Measurements from ENCODE around the gene MYORG.
"Not testable (repeated sequence)": the region's sequence is repeated elsewhere in the genome, so short reads cannot be mapped to it uniquely, and the experiment has no call there.

The MYORG gene

DNA sequence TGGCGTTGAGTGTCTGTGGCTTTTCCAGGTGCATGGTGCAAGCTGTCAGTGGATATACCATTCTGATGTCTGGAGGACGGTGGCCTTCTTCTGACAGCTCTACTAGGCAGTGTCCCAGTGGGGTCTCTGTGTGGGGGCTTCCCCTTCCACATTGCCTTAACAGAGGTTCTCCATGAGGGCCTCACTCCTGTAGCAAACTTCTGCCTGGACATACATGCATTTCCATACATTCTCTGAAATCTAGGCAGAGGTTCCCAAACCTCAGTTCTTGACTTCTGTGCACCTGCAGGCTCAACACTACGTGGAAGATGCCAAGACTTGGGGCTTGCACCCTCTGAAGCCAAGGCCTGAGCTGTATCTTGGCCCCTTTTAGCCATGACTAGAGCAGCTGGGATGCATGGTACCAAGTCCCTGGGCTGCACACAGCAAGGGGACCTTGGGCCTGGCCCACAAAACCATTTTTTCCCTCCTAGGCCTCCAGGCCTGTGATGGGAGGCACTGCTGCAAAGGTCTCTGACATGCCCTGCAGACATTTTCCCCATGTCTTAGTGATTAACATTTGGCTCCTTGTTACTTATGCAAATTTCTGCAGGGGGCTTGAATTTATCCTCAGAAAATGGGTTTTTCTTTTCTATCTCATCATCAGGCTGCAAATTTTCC lies 8.8 kb downstream of the MYORG start:
- not testable (repeated sequence) for DNase-seq

DNA sequence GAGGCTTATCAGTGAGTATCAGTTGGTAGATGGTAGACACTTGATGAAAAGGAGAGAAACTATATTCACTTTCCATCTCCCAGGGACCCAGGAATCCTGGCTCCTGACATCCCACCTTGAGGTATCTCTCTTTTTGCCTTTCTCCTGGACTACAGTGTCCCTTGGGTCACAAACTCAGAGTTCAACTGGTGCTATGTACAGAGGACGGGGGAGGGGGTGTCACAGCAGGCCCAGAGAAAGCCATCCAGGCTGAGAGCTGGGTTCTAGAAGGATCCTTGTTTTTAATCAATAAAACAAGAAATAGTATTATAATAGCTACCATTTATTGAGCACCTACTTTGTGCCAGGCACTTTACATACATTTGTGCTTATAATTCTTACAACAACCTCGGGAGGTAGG lies 10.3 kb downstream of the MYORG start:
- no peak for DNase-seq

DNA sequence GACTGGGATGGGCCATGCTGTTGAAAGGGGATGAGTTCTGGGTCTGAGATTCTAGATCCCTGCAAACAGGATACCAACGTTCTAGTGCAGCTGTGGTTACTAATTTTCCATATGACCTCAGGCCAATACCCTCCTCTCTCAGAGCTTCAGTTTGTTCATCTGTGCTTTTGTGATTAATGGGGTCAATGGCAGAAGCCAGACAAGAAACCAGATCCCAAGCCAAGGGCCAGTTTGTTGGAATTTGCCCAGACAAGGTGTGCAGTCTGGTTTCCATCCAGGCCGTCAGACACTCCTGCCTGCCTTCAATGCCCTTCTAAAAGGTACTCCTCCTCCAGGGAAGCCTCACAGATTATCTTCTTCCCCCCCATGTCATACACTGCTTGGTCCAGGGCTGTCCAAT lies 11.4 kb downstream of the MYORG start:
- no peak for DNase-seq

DNA sequence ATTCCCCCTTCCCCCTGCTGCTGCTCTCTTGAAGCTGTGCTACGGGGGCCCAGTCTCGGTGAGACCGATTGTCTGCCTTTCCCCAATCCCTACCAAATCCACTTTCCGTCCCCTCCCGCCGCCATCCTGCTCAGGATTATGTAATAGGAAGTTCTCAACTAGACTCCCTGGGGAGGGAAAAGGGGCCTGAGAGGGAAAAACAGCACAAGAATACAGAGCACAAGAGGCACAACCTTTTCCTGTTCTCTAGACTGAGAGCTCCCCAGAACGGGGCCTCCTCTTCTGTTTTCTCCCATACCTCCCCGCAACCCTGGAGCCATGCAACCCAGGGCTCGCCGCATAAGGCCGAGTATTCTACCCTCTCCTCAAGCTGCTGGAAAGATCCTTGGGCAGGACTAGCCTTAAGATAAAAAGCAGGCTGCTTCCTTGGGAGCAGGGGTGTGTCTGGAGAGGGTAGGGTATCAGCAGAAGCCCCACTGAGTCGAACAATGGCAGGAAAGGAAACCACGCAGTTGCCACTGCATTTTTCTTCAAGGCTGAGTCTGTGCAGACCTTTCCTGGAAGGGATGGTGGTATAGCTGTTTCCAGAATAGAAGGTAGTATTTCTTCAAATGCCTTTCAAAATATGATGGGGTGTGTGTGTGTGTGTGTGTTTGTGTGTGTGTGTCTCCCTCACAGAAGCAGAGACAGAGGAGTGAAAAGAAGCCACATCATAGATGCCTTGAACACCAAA lies 12.9 kb downstream of the MYORG start:
- no peak for DNase-seq

DNA sequence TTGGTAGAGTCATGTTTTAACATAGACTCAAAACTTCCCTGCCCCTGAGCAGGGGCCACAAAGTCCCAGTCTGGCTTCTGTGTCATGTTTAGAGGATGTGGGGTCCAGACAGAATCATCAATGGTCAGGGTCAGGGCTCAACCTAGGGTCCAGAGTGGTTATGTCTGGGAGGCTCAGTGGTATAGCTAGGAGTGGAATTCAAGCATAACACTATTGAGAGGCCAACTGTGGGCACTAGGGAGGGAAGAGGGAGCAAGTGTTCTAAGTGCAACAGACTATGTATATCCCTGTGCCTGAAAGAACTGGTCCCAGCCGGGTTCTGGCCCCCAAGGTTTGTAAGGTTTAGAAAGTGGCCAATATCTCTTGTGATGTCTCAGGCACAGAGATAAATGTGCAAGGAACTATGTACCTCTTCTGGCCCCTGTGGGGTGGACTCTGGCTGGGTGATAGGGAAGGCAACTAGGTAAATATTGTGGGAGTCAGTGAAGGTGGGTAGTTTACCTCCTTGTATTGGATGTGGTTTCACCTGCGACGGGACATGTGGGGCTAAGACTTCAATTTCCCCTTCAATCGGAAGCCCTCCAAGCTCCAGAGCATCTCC lies 14.0 kb downstream of the MYORG start:
- DNase-seq: no peak

DNA sequence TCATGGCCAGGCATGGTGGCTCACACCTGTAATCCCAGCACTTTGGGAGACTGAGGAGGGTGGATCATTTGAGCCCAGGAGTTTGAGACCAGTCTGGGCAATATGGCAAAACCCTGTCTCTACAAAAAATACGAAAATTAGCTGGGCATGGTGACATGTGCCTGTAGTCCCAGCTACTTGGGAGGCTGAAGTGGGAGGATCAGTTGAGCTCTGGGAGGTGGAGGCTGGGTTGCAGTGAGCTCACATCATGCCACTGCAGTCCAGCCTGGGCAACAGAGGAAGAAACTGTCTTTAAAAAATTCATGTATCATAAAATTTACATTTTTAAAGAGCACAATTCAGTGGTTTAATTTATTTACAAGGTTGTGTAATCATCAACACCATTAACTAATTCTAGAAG lies 23.7 kb downstream of the MYORG start:
- not testable (repeated sequence) for DNase-seq

DNA sequence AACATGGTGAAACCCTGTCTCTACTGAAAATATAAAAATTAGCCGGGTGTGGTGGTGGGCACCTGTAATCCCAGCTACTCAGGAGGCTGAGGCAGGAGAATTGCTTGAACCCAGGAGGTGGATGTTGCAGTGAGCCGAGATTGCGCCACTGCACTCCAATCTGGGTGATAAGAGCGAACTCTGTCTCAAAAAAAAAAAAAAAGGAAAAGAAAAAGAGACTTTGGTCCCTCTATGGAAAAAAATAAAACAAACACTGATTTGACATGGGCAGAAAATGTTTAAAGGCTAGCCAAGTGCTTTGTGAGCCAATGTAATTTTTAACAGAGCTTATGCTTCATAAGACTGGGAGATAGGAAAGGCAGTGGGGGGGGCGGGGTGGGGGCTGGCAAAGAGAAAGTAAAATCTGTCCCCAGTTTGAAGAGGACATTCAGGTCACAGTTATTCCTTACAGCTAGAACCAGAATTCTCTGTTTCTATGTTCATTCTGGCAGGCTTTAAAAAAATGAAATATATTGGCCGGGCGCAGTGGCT lies 24.5 kb downstream of the MYORG start:
- not testable (repeated sequence) for DNase-seq

DNA sequence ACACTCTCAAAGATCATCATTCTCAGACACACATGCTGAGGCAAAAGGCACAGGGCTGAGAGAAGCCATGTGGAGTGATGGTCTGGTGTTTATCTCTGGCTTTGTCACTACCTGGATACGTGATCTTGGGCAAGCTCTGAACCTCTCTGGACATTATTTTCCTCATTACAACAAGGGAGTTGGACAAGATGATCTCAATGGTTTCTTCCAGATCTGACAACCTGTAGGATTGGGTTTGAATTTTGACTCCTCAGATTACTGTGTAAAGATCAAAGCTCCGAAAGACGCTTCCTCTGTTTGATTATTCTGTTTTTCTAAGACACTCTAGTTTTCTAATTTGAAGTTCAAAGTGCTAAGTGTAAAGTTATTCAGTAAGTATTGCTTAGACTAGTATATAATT lies 27.4 kb downstream of the MYORG start:
- no peak for DNase-seq

DNA sequence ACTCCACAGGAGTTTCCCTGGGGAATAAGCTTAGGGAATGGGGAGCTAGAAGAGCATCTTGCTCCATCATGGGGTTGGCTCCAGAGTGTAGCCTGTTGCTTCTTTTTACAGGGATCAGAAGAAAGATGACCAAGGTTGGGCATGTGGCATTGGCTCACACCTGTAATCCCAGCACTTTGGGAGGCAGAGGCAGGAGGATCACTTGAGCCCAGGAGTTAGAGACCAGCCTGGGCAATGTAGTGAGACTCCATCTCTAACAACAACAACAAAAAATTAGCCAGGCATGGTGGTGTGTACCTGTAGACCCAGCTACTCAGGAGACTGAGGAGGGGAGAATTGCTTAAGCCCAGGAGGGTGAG lies 28.9 kb downstream of the MYORG start:
- DNase-seq: no peak

DNA sequence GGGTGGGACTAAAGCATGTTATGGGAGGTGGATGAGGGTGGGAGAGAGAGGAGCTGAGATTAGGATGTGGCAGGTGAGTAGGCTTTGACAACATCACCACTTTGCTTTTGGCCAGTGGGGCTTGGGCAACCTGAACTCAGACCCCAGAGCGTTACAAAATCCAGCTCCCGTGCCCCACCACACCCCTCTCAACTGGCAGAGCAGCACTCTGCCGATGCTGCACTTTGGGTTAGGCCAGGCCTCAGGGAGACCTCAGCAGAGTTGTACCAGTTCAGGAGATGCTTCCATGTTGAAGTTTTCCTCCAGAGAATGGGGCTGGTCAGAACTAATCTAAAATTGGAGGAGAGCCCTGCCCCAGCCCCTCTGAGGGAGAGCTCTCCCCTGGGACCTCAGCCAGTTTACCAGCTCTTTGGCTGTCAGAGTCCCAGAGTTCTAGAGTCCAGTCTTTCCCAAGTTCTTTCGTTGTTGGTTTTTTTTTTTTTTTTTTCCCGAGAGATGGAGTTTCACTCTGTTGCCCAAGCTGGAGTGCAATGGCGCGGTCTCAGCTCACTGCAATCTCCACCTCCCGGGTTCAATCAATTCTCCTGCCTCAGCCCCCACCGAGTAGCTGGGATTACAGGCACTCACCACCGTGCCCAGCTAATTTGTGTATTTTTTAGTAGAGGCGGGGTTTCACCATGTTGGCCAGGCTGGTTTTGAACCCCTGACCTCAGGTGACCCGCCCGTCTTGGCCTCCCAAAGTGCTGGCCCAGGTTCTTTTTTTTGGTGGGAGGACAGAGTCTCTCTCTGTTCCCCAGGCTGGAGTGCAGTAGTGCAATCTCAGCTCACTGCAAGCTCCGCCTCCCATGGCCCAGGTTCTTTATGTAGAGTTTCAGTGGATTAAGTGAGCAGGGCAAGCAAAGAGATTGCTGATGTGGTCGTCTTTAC lies 29.6 kb downstream of the MYORG start:
- DNase-seq: no peak

DNA sequence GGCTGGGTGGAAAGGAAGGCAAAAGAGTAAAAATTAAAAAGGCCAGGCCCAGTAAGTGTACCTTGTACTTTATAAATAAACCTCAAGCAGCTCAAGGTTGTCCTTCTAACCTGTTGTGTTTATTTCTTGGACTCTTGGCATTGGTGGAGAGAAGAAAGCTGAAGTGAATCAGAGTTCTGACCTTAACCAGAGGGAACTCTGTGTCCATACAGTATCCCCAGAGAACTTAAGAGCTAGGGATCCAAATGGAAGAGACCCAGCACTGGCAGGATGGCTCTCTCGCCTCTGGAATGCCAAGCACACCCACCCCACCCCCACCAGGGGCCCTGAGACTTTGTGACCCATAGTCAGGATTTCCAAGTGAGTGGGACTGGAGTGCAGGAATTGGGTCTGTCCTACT lies 33.1 kb downstream of the MYORG start:
- no peak for DNase-seq

DNA sequence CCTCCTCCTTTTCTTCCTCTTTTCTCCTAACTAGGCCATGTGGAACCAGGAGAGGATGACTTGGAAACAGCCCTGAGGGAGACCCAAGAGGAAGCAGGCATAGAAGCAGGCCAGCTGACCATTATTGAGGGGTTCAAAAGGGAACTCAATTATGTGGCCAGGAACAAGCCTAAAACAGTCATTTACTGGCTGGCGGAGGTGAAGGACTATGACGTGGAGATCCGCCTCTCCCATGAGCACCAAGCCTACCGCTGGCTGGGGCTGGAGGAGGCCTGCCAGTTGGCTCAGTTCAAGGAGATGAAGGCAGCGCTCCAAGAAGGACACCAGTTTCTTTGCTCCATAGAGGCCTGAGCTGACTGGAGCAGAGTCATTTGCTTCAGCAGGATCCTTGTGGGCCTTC lies 33.6 kb downstream of the MYORG start:
- DNase-seq: no peak

DNA sequence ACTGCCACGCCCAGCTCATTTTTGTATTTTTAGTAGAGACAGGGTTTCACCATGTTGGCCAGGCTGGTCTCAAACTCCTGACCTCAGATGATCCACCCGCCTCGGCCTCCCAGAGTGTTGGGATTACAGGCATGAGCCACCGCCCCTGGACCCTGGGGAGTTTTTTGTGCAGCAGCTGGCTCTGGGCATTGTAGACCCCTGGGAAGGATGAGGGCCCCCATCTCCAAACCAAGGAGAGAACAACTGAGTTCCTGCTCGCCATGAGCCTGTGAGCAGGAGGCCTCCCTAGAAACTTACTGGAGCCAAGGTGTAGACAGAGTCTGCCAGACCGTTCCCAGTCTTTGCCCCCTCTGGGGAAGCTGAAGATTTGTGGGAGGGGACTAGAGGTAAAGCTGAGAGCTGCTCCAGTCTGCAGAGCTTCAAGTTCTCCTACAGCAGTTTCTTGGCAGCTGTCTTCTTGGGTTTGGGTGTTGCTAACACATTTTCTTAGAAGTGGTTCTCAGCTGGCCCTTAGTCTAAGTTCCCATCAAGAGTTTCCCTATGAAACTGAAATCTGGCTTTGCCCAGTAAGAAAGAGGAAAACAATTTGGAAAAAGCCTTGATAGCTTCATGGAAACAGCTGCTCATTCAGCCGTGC lies 34.9 kb downstream of the MYORG start:
- no peak for DNase-seq

DNA sequence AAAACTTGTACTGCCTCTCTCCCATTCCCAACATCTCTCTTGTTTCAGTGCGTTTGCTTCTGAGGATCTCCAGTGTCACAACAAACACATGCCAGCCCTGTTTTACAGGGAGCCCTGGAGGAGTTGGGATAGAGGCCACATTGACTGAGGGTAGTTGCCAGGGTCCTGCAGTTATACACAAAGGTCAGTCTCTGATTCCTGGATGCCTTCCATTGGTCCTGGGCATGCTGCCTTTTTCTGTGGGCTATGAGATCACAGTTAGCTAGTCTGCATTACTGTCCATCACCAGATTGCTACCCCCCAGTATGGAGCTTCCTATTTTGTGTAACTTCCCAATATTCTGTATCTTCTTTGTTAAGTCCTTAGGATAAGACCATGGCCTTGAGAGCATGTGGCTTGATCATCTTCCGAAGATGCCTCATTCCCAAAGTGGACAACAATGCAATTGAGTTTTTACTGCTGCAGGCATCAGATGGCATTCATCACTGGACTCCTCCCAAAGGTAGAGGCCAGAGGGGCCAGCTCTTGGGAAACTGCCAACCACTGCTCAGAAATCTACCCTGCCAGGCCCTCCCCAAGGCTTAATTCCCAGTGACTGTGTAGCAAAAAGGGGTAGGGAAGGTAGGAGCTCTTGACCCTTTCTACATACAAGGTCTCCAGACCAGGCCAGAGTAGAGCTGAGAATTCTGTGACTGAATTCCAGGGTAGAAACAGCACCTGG lies 37.9 kb downstream of the MYORG start:
- no peak for DNase-seq

DNA sequence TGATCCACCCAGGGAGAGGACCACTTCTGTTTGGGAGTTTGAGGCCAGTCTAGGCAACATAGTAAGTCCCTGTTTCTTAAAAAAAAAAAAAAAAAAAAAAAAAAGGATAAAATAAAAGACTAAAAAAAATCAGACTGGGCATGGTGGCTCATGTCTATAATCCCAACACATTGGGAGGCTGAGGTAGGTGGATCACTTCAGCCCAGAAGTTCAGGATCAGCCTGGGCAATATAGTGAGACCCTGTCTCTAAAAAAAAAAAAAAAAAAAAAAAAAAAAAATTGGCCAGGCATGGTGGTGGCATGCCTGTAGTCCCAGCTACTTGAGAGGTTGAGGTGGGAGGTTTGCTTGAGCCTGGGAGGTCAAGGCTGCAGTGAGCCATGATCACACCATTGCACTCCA lies 38.6 kb downstream of the MYORG start:
- not testable (repeated sequence) for DNase-seq

DNA sequence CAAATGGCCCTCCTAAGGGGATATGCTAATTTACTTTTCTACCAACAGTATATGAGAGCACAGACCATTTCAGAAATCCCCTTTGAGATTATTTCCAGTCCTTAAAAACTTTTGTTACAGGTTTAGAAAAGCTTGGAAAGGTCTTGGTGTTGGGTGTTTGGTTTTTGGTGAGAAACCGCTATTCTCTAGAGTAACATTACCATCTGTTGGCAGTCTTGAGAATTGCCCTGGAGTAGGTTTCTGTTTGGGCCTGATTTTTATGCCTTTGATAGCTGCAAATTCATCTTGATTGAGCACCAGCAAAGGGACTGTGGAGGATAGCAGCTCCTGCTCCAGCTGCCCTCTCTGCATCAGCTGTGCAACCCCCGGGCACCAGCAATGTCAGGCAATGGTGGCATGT lies 39.3 kb downstream of the MYORG start:
- DNase-seq: no peak

DNA sequence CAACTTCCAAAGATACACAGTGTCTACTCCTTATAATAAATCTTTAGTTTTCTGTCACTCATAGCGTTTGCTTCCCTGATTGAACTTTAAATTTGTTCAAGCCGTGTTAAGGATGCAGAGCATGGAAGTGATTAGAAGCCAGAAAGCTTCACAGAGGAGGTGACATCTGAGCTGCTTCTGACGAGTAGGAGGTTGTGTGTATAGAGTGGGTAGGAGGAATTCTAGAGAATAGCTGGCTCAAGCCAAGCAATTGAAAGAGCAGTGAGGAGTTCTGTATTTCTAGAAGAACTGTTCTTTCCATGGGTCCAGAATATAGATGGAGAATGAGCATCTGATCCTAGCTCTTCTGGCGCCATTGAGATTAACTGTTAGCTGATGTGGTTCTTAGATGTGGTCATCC lies 41.3 kb downstream of the MYORG start:
- DNase-seq: no peak

DNA sequence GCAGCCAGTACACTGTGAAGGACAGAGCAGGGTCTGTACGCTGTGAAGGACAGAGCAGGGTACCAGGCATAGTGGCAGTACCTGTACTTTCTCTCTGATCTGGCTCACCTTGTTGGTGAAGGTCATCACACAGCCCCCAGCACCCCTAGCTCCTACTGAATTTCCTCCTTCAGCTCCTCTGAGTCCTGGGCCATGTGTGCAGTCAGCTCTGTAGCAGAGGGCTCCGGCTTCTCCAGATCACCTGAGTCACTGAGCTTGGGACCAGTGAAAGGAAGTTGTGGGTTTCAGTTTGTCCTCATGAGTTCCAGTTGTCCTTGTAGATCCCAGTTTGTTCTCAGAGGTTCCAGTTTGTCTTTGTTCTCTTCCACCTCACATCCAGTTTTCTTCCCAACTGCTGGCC lies 41.8 kb downstream of the MYORG start:
- no peak for DNase-seq

DNA sequence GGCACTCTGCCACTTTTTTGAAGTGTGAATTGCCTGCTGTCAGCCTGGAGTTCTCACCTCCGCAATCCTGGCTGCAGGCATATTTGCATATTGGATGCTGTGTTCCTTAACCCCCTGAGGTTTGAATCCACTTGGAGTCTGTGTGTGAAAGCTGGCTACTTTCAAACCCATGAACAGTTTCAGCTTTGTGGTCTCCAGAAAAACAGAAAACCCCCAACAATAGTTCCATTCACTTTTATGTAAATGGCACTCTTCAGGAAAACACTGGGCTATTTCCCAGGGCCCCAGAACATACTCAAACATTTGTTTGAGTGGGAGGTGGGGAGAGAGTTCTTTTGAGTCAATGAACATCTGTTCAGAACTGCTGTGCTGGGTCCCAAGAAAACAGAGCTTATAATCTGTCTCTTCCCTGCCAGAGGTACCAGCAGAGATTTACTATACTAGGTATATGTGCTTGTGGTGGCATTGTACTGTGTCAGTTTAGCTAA lies 42.3 kb downstream of the MYORG start:
- no peak for DNase-seq

DNA sequence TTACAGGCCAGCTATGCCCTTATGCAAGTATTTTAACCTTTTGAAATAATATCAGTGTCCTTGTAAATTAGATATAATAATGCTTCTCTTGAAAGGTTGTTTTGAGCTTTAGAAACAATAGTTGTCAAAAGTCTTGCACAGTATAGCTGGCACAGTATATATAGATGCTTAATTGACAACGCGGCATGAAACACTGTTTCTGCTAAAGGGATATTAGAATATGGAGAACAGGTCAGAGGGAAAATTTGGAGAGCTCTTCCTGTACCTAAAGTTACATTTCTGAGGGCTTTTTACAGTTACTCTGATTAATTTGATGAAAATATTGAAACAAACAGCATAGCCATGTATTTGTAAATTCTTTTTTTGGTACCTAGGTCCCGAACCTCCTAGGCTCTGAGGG lies 42.9 kb downstream of the MYORG start:
- no peak for DNase-seq

DNA sequence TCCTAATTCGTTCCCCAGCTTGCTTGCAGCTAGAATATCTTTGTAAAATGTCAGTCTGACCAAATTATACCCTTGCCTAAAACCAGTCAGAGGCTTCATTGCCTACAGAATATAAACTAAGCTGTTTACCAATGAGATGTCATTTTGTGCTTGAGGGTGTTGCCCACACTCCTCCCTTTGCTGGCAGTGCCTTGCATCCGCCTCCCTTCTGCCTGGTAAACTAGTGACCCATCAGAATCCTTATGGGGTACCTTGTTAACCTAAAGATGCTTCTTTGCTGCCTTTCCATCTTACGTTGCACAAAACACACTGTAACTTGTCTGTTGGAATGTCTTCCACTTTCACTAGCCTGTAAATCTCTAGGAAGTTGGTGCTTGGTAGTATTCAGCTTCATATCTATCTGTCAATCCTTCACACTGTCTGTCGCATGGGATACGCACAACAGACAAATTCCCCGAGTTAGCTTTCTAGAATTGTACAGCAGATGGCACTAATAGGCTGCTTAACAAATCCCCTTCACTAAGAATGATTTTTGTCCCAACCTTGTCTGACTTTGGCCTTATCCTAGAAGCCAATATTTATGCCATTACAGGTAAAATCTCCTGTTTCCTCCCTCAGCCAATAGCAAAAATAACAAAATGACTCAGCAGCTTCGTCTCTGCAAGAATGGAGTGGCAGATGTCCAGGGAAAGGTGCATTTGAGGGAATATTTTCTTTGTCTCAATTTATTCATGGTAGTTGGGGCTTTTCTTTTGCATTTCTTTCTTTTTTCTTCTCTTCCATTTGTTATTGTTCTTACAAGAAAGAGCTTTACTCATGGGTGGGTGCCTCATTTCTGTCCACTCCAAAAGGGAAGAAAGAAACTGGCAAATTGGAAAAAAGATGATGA lies 44.4 kb downstream of the MYORG start:
- DNase-seq: no peak
